Right renal cortex interstitium (tissue), 3 donors: ENCODE results near the gene DNAAF3. TPM values are rescaled to one million over a fixed set of nuclear protein-coding genes. Genes with fewer than 3 reads are reported as not detected.

Experiments used
- DNase-seq, 3 donors: peaks; one replicate each; pipeline ENCODE4 v3.0.0-alpha.2; 2013; ENCODE audit warnings: low read depth in 3 of 3, low spot score in 2 of 3
- polyA plus RNA-seq, 3 donors: library from polyadenylated mRNA; unstranded; fragments of 120-200 nt; gene quantifications; one replicate each; pipeline ENCODE4 v1.2.1, GENCODE V29; 2013; ENCODE audit not compliant: insufficient read length in 3 of 3

The DNAAF3 gene
- polyA plus RNA-seq, 3 donors, result 5.4 to 7.9 (median 6.9) TPM

DNA sequence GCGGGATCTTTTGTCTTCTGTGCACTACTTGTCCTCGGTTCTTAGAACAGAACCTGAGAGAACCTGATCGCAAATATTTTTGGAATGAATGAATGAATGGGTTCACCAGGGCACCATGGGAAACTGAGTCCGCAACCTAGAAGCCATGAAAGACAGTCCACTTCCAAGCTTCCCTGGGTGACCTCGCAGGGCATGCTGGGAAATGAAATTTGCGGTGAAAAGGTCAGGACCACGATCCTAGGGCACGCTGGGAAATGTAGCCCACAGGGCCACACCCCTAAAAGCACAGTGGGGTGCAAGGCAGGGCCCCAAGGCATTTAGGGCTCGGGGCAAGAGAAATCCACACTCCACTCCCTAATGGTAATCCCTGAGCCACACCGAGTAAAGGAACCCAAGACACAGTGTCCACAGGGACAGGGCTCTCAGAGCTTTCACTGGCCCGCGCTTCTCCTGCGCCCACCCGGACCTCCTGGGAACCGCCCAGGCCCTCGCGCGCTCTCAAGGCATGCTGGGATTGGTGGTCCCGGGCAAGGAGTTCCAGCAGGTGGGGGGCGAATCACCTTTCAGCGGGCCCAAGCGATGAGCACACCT lies 47.9 kb downstream of the DNAAF3 start:
- DNase-seq, result no peak

DNA sequence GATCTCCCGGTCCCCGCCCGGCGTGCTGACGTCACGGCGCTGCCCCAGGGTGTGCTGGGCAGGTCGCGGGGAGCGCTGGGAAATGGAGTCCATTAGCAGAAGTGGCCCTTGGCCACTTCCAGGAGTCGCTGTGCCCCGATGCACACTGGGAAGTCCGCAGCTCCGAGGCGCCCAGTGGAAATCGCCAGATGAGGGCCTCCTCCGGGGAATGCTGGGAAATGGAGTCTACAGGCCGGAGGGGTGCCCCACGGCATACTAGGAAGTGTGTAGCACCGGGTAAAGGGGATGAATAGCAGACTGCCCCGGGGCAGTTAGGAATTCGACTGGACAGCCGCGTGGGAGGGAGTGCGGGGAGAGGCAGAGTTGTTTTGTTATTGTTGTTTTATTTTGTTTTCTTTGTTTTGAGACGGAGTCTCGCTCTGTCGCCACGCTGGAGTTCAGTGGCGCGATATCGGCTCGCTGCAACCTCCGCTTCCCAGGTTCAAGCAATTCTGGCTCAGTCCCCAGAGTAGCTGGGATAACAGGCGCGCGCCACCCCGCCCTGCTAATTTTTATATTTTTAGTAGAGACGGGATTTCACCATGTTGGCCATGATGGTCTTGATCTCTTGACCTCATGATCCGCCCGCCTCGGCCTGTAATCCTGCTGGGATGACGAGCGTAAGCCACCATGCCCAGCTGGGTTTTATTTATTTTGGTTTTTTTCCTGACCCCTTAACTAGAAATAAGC lies 48.6 kb downstream of the DNAAF3 start:
- DNase-seq, result peak; percentile 93 to 96 (median 96)

DNA sequence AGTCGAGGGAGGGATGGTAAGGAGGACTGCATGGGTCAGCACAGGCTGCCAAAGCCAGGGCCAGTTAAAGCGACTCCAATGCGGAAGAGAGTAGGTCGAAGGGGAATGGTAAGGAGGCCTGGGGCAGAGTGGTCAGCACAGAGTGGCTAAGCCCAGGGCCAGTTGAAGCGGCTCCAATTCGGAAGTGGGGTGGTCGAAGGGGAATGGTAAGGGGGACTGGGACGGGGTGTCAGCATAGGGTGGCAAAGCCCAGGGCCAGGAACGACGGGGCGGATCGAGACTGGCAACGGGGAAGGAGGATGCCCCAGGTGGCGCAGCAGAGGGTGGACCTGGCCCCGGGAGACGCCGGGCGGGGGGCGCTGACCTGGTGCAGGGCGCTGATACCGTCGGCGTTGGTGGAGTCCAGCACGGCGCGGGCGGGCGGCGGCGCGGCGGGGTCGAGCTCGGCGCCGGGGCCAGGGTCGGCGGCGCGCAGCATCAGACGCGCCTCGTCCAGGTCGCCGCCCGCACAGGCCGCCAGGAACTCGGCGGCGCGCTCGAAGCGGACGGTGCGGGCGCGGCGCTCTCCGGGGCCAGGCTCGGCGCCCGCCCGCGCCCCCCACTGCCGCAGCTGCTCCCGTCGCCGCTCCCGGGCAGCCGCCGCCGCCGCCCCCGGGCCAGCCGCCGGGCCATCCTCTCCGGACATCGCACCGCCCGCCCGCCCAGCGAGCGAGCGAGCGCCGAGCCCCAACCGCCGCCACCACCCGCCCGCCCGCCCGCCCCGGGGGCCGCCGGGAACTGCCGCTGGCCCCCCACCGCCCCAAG lies 49.4 kb downstream of the DNAAF3 start, which contains the start of gene PPP1R12C:
Gene PPP1R12C (minus strand): TSS at position 779 of the 804 bp plus-strand sequence. CDS start 94 bp downstream, at position 685.
- no peak for DNase-seq

DNA sequence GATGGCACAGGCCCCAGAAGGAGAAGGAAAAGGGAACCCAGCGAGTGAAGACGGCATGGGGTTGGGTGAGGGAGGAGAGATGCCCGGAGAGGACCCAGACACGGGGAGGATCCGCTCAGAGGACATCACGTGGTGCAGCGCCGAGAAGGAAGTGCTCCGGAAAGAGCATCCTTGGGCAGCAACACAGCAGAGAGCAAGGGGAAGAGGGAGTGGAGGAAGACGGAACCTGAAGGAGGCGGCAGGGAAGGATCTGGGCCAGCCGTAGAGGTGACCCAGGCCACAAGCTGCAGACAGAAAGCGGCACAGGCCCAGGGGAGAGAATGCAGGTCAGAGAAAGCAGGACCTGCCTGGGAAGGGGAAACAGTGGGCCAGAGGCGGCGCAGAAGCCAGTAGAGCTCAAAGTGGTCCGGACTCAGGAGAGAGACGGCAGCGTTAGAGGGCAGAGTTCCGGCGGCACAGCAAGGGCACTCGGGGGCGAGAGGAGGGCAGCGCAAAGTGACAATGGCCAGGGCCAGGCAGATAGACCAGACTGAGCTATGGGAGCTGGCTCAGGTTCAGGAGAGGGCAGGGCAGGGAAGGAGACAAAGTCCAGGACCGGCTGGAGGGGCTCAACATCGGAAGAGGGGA lies 50.1 kb downstream of the DNAAF3 start:
- DNase-seq, result no peak

DNA sequence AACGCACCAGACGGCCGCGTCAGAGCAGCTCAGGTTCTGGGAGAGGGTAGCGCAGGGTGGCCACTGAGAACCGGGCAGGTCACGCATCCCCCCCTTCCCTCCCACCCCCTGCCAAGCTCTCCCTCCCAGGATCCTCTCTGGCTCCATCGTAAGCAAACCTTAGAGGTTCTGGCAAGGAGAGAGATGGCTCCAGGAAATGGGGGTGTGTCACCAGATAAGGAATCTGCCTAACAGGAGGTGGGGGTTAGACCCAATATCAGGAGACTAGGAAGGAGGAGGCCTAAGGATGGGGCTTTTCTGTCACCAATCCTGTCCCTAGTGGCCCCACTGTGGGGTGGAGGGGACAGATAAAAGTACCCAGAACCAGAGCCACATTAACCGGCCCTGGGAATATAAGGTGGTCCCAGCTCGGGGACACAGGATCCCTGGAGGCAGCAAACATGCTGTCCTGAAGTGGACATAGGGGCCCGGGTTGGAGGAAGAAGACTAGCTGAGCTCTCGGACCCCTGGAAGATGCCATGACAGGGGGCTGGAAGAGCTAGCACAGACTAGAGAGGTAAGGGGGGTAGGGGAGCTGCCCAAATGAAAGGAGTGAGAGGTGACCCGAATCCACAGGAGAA lies 50.9 kb downstream of the DNAAF3 start:
- DNase-seq, result no peak

DNA sequence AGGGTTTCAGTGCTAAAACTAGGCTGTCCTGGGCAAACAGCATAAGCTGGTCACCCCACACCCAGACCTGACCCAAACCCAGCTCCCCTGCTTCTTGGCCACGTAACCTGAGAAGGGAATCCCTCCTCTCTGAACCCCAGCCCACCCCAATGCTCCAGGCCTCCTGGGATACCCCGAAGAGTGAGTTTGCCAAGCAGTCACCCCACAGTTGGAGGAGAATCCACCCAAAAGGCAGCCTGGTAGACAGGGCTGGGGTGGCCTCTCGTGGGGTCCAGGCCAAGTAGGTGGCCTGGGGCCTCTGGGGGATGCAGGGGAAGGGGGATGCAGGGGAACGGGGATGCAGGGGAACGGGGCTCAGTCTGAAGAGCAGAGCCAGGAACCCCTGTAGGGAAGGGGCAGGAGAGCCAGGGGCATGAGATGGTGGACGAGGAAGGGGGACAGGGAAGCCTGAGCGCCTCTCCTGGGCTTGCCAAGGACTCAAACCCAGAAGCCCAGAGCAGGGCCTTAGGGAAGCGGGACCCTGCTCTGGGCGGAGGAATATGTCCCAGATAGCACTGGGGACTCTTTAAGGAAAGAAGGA lies 51.8 kb downstream of the DNAAF3 start:
- DNase-seq, result no peak

DNA sequence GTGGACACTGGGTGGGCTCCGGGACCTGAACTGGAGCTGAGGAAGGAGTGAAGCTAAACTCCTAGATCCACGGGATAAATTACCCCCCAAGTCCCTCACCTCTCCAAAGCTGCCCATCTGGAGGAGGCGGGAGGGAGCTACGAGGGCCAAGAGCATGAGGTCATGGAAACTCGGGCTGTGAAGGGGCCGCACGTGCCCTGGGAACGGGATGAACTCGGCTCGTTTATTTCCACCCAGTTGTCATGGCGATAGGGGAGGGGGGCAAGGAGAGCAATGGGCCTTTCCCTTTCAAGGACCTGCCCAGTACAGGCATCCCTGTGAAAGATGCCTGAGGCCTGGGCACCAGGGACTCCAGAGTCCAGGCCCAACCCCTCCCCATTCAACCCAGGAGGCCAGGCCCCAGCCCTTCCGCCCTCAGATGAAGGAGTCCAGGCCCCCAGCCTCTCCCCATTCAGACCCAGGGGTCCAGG lies 52.8 kb downstream of the DNAAF3 start:
- DNase-seq, result peak; percentile 66 to 86 (median 75)

DNA sequence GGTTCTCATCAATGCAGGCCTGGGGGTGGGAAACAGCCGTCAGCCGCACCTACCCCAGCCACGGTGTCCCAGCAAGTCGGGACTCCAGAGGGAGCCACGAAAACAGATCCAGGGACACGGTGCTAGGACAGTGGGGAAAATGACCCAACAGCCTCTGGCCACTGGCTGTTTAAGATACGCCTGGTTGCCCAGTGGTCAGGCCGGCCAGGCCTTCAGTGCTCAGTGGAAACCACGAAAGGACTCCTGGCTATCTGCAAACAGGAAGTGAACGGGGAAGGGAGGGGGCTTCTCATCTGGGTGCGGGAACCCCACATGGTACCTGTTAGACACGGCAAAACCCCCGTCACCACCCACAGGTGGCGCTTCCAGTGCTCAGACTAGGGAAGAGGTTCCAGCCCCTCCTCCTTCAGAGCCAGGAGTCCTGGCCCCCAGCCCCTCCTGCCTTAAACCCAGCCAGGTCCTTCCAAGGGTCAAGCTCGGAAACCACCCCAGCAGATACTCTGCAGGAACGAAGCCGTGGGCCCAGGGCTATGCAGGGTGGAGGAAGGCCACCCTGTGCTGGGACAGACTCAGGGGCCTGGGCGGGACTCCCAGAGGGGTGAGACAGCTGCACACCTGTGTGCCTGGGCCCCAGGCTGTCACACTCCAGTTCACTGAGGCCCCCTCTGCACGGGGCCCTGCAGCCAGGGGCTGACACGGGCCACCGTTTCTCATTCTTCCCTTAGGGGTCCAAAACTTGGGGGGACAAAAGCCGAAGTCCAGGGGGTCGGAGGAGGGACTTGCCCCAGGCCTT lies 53.4 kb downstream of the DNAAF3 start:
- no peak for DNase-seq

DNA sequence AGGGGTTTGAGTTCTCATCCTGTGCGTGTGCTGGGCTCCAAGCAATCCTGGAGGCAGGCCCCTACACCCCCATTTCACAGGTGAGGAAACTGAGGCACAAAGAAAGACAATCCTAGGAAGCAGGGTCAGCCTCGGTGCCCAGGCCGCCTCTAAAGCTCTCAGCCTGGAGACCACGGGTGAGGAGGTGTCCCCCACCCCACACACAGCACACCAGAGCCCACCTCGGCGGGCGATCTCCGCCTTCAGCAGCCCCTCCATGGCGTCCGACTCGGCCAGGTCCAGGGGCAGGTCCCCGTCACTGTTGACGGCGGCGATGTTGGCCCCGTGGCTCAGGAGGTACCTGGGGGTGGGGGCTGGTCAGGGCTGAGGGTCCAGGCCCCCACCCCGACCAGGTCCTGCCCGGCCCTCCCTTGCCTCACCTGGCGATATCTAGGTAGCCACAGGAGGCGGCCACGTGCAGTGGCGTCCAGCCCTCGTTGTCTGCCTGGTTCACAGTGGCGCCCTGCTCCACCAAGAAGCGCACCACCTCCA lies 54.1 kb downstream of the DNAAF3 start:
- no peak for DNase-seq

DNA sequence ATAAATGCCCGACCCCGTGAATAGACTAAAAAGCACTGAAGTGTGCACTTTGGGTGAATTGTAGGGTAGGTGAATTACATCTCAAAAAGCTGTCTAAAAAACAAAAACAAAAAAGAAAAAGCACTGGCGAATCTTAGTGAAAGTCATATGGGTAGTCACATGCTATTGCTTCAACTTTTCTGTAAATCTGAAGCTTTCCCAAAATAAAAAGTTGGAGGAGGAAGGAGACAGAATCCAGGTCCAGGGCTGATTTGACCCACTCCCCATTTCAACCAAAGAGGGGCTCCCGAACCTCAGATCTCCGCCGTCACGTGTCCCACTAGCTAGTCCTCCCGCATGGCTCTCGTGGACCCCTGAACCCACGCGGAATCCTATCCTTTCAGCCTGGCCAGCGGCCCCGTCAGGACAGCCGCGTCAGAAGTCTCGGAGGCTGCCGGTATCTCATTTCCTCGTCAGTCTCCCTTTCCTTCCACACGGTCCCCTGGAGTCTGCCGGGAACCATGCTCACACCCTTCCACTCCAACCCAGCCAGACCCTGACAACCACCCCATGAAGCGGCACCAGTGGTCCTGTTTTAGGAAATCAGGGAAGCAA lies 55.1 kb downstream of the DNAAF3 start:
- DNase-seq, result no peak

DNA sequence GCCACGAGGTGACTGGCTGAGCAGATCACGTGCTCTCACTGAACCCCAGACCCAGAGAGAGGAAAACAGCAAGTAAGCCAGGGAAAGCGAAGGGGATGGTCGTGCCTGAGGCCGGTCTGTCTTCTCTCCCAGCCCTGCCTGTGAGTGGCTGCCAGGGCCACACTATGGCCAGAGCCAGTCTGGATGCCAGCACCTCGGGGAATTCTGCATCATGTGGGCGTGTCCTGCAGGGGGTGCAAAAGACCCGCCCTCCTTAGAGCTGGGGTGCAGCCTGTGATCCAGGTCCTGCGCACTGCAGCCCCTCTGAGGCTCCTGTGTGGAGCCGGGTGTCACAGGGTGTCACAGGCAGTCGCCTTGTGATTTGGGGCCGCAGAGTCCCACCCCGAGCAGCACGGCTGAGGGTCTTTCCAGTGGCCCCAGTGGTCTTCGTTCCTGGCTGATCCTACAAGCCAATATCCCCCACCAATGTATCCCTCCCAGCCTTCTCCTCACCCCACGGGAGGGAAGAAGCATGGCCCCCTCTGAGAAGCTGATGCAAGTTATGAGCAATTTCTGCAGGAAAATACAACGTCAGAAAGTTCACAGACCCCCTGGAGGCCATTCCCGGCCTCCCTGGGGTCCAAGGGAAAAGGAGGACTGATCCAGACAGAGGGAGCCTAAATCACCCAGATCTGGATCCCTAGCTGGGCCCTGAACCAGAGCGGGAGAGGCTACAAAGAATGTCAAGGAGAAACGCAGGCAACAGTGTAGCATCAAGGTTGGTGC lies 56.7 kb downstream of the DNAAF3 start:
- DNase-seq, result no peak

Other genes starting within 250 kb of the DNAAF3 start
- gene NLRP7, start 219.1 kb downstream of the DNAAF3 start, polyA plus RNA-seq, result under 1 TPM in 1 of 3 donors, not detected in 2; 0.08 TPM
- 10 to 100 TPM in 2 of 3 donors, 1 to 10 TPM in 1; 6.9 to 25.8 (median 20.5) TPM for gene NLRP2, start 200.2 kb downstream of the DNAAF3 start, polyA plus RNA-seq
- 1 to 10 TPM in 1 of 3 donors, under 1 TPM in 2; 0.31 to 1.1 (median 0.39) TPM for gene GP6, start 128.3 kb downstream of the DNAAF3 start, polyA plus RNA-seq
- 10 to 100 TPM; 16.9 to 21.0 (median 17.0) TPM for gene RDH13, start 103.5 kb downstream of the DNAAF3 start, polyA plus RNA-seq
- gene EPS8L1, start 90.7 kb downstream of the DNAAF3 start, polyA plus RNA-seq, result 10 to 100 TPM; 40.0 to 48.6 (median 47.5) TPM
- 10 to 100 TPM; 60.0 to 64.3 (median 64.1) TPM for gene PPP1R12C, start 49.0 kb downstream of the DNAAF3 start, polyA plus RNA-seq
- gene TNNT1, start 17.4 kb downstream of the DNAAF3 start, polyA plus RNA-seq, result 1 to 10 TPM; 2.1 to 7.7 (median 3.9) TPM
- gene TNNI3, start 8.9 kb downstream of the DNAAF3 start, polyA plus RNA-seq, result 1 to 10 TPM; 2.9 to 4.9 (median 4.8) TPM
- under 1 TPM; 0.18 to 0.60 (median 0.41) TPM for gene SYT5, start 13.7 kb upstream of the DNAAF3 start, polyA plus RNA-seq
- under 1 TPM; 0.04 to 0.07 (median 0.07) TPM for gene PTPRH, start 42.9 kb upstream of the DNAAF3 start, polyA plus RNA-seq
- 1 to 10 TPM; 1.7 to 2.4 (median 2.2) TPM for gene TMEM86B, start 62.1 kb upstream of the DNAAF3 start, polyA plus RNA-seq
- 10 to 100 TPM; 37.4 to 49.3 (median 39.1) TPM for gene PPP6R1, start 92.4 kb upstream of the DNAAF3 start, polyA plus RNA-seq
- 10 to 100 TPM; 23.1 to 29.3 (median 25.7) TPM for gene HSPBP1, start 113.5 kb upstream of the DNAAF3 start, polyA plus RNA-seq
- gene BRSK1, start 117.4 kb upstream of the DNAAF3 start, polyA plus RNA-seq, result 10 to 100 TPM; 11.5 to 13.1 (median 11.8) TPM
- gene TMEM150B, start 158.7 kb upstream of the DNAAF3 start, polyA plus RNA-seq, result 1 to 10 TPM in 2 of 3 donors, under 1 TPM in 1; 0.83 to 1.6 (median 1.1) TPM
- gene KMT5C, start 173.3 kb upstream of the DNAAF3 start, polyA plus RNA-seq, result 10 to 100 TPM; 12.1 to 13.9 (median 13.4) TPM
- gene COX6B2, start 188.1 kb upstream of the DNAAF3 start, polyA plus RNA-seq, result under 1 TPM; 0.31 to 0.97 (median 0.54) TPM
- under 1 TPM in 1 of 3 donors, not detected in 2; 0.06 TPM for gene GARIN5B, start 196.6 kb upstream of the DNAAF3 start, polyA plus RNA-seq
- 1 to 10 TPM in 1 of 3 donors, under 1 TPM in 2; 0.69 to 1.0 (median 0.90) TPM for gene IL11, start 203.8 kb upstream of the DNAAF3 start, polyA plus RNA-seq
- under 1 TPM in 2 of 3 donors, not detected in 1; 0.23 to 0.36 TPM for gene TMEM190, start 210.2 kb upstream of the DNAAF3 start, polyA plus RNA-seq
- gene TMEM238, start 217.7 kb upstream of the DNAAF3 start, polyA plus RNA-seq, result under 1 TPM; 0.15 to 0.42 (median 0.32) TPM
- 100 to 1,000 TPM; 731 to 916 (median 764) TPM for gene RPL28, start 219.3 kb upstream of the DNAAF3 start, polyA plus RNA-seq
- gene UBE2S, start 241.2 kb upstream of the DNAAF3 start, polyA plus RNA-seq, result 10 to 100 TPM; 38.8 to 53.3 (median 46.7) TPM